IMR-90 (cell line): ENCODE data around the gene COL23A1. TPM values are rescaled to one million over a fixed set of nuclear protein-coding genes. Genes with fewer than 3 reads are reported as not detected.

Experiments
- ATAC-seq: fragments of 200-7000 bp; cut with Tn5 transposase; 2 replicates; pipeline ENCODE4 v1.9.1; 2020; ENCODE audit warnings: low read depth, mild to moderate bottlenecking, moderate library complexity
- BruUV-seq: library from RNA; stranded (reverse); fragments of 400-500 nt; replicated peaks from 2 replicates; lab custom pipeline; 2021; lab: Mats Ljungman, UMichigan
- CTCF ChIA-PET: fragments of 300-600 bp; formaldehyde crosslinking; extraction: SDS; loops from one replicate; lab custom pipeline; 2021; ENCODE audit warnings: antibody characterized with exemption; lab: Yijun Ruan, JAX
- POLR2A ChIA-PET: fragments of 300-600 bp; sonication (Branson Sonifier 250); formaldehyde crosslinking; loops from one replicate; lab custom pipeline; 2022; ENCODE audit warnings: antibody characterized with exemption; ENCODE audit not compliant: unreplicated experiment; lab: Charles Lee
- DNase-seq: peaks from one replicate; pipeline ENCODE4 v3.0.0; 2013
- H2AFZ ChIP-seq: replicated peaks from 2 replicates; pipeline ENCODE3; 2013; ENCODE audit warnings: low read length, mild to moderate bottlenecking; ENCODE audit not compliant: poor library complexity
- H2AK5ac ChIP-seq: 2 replicates; pipeline ENCODE4 v1.6.1; 2013; ENCODE audit warnings: low read depth, low read length, inconsistent platforms
- H2AK9ac ChIP-seq: replicated peaks from 2 replicates; pipeline ENCODE3; 2013; ENCODE audit warnings: mild to moderate bottlenecking, low read depth, low read length, moderate library complexity; ENCODE audit not compliant: poor library complexity
- H2BK120ac ChIP-seq: 2 replicates; pipeline ENCODE4 v1.6.1; 2013; ENCODE audit warnings: low read depth, low read length, inconsistent platforms
- H2BK15ac ChIP-seq: 3 replicates; pipeline ENCODE4 v1.6.1; 2013; ENCODE audit warnings: low read depth, low read length, inconsistent platforms
- H2BK20ac ChIP-seq: 2 replicates; pipeline ENCODE4 v1.6.1; 2013; ENCODE audit warnings: low read depth, mild to moderate bottlenecking, inconsistent platforms, low read length, moderate library complexity
- H2BK5ac ChIP-seq: 2 replicates; pipeline ENCODE4 v1.6.1; 2013; ENCODE audit warnings: mild to moderate bottlenecking, low read depth, low read length, inconsistent platforms; ENCODE audit not compliant: poor library complexity, severe bottlenecking
- H3K14ac ChIP-seq: replicated peaks from 2 replicates; pipeline ENCODE4 v1.6.1; 2013; ENCODE audit warnings: low read depth, low read length, inconsistent platforms
- H3K18ac ChIP-seq: 2 replicates; pipeline ENCODE4 v1.6.1; 2013; ENCODE audit warnings: low read depth, low read length, control low read depth
- H3K23ac ChIP-seq: 2 replicates; pipeline ENCODE4 v1.6.1; 2013; ENCODE audit warnings: low read depth, low read length, inconsistent platforms
- H3K27ac ChIP-seq: 2 replicates; pipeline ENCODE4 v1.5.1; 2013; ENCODE audit warnings: mild to moderate bottlenecking, control low read depth, low read length; ENCODE audit not compliant: insufficient read depth
- H3K27me3 ChIP-seq: 2 replicates; pipeline ENCODE4 v1.6.1; 2013; ENCODE audit warnings: low read length; ENCODE audit not compliant: control insufficient read depth, insufficient read depth
- H3K36me3 ChIP-seq: 2 replicates; pipeline ENCODE4 v1.6.1; 2013; ENCODE audit warnings: low read length, mixed read lengths; ENCODE audit not compliant: control insufficient read depth, insufficient read depth
- H3K4ac ChIP-seq: 2 replicates; pipeline ENCODE4 v1.6.1; 2013; ENCODE audit warnings: low read depth, low read length, inconsistent platforms
- H3K4me1 ChIP-seq: 2 replicates; pipeline ENCODE4 v1.6.1; 2013; ENCODE audit warnings: low read length, mixed read lengths; ENCODE audit not compliant: control insufficient read depth, insufficient read depth
- H3K4me2 ChIP-seq: 2 replicates; pipeline ENCODE4 v1.6.1; 2013; ENCODE audit warnings: low read depth, mild to moderate bottlenecking, control low read depth, low read length, moderate library complexity
- H3K4me3 ChIP-seq: 2 replicates; pipeline ENCODE4 v1.5.1; 2013; ENCODE audit warnings: low read depth, mild to moderate bottlenecking, control low read depth, low read length, moderate library complexity; ENCODE audit not compliant: insufficient read depth
- H3K56ac ChIP-seq: 2 replicates; pipeline ENCODE4 v1.6.1; 2013; ENCODE audit warnings: low read length, inconsistent platforms; ENCODE audit not compliant: insufficient read depth; ENCODE audit errors: extremely low read depth
- H3K79me1 ChIP-seq, 2 experiments: 2 replicates each; pipeline ENCODE4 v1.6.1; 2013; ENCODE audit warnings: low read length in 2 of 2, inconsistent platforms in 1 of 2, low read depth in 1 of 2
- H3K9ac ChIP-seq: 2 replicates; pipeline ENCODE4 v1.6.1; 2013; ENCODE audit warnings: low read depth, low read length, control low read depth
- H3K9me1 ChIP-seq: 2 replicates; pipeline ENCODE4 v1.6.1; 2013; ENCODE audit warnings: low read length, inconsistent platforms; ENCODE audit not compliant: insufficient read depth
- H3K9me3 ChIP-seq: 2 replicates; pipeline ENCODE4 v1.6.1; 2013; ENCODE audit warnings: low read length; ENCODE audit not compliant: control insufficient read depth, insufficient read depth
- H4K20me1 ChIP-seq: 2 replicates; pipeline ENCODE4 v1.6.1; 2013; ENCODE audit warnings: low read length, inconsistent platforms; ENCODE audit not compliant: insufficient read depth
- H4K5ac ChIP-seq: 2 replicates; pipeline ENCODE4 v1.6.1; 2013; ENCODE audit warnings: mild to moderate bottlenecking, low read depth, low read length, control low read depth
- H4K8ac ChIP-seq, 2 experiments: 2 replicates each; pipeline ENCODE4 v1.6.1; 2013; ENCODE audit warnings: low read depth in 2 of 2, low read length in 2 of 2, control low read depth in 1 of 2, inconsistent platforms in 1 of 2
- H4K91ac ChIP-seq: 2 replicates; pipeline ENCODE4 v1.6.1; 2013; ENCODE audit warnings: low read depth, low read length, inconsistent platforms; ENCODE audit not compliant: insufficient read depth
- CEBPB ChIP-seq: IDR thresholded peaks from 2 replicates; pipeline ENCODE4 v1.6.1; 2012; ENCODE audit warnings: low read depth, low read length, improper control_type of control experiment
- CHD1 ChIP-seq: IDR thresholded peaks from 2 replicates; pipeline ENCODE4 v1.6.1; 2012; ENCODE audit warnings: low read depth, low read length, improper control_type of control experiment
- FOS ChIP-seq: fragments of 150-350 bp; IDR thresholded peaks from 2 replicates; pipeline ENCODE4 v1.6.1; 2016; ENCODE audit warnings: low read depth, low read length
- MAFK ChIP-seq: IDR thresholded peaks from 2 replicates; pipeline ENCODE4 v1.6.1; 2012; ENCODE audit warnings: low read depth, low read length, improper control_type of control experiment
- NFE2L2 ChIP-seq: fragments of 150-350 bp; IDR thresholded peaks from 2 replicates; pipeline ENCODE4 v1.6.1; 2016; ENCODE audit warnings: low read depth, mild to moderate bottlenecking, low read length
- RAD21 ChIP-seq: IDR thresholded peaks from 2 replicates; pipeline ENCODE4 v1.6.1; 2012; ENCODE audit warnings: low read length, improper control_type of control experiment
- WGBS, 2 experiments: methylation state at CpG; one replicate each; pipeline versions ENCODE4 v1.1.5 to v1.1.7; 2013; ENCODE audit warnings: missing lambda C conversion rate in 2 of 2; ENCODE audit not compliant: insufficient read length in 1 of 2; ENCODE audit errors: extremely low coverage in 2 of 2; 5-methylcytosine and 5-hydroxymethylcytosine counted together
- dilution Hi-C: fragments of 300-500 bp; cut with HindIII; formaldehyde crosslinking; loops from one replicate; pipeline ENCODE4 v1.14.3; 2018; ENCODE audit warnings: low sequenced_read_pairs; ENCODE audit not compliant: unreplicated experiment
- in situ Hi-C: fragments of 300-500 bp; cut with MboI; formaldehyde crosslinking; loops from 3 replicates; pipeline ENCODE4 v1.14.3; 2019; ENCODE audit warnings: low sequenced_read_pairs, inconsistent platforms, mixed read lengths
- intact Hi-C: fragments of 100-400 bp; cut with micrococcal nuclease; formaldehyde crosslinking; loops from 2 replicates; pipeline ENCODE4 v1.10.0; 2022
- polyA plus RNA-seq, 3 experiments: library from polyadenylated mRNA; depleted of rRNA; stranded (reverse); fragments of >200 nt; gene quantifications; 2 replicates each; pipeline ENCODE4 v1.2.3, GENCODE V29; 2012; ENCODE audit warnings: low replicate concordance in 1 of 3
- total RNA-seq: library from RNA; depleted of rRNA; stranded (reverse); fragments of >200 nt; gene quantifications from 2 replicates; pipeline ENCODE4 v1.2.3, GENCODE V29; 2012
- TF ChIP-seq, protein P1 (sequence below): fragments of 150-350 bp; IDR thresholded peaks from 2 replicates; pipeline ENCODE4 v1.6.1; 2017; ENCODE audit warnings: mild to moderate bottlenecking, antibody characterized with exemption, low read length, low read depth

Gene COL23A1
- total and polyA plus RNA-seq, 2 of the 4 experiments (the other 2 are of a cell fraction), result not detected

DNA sequence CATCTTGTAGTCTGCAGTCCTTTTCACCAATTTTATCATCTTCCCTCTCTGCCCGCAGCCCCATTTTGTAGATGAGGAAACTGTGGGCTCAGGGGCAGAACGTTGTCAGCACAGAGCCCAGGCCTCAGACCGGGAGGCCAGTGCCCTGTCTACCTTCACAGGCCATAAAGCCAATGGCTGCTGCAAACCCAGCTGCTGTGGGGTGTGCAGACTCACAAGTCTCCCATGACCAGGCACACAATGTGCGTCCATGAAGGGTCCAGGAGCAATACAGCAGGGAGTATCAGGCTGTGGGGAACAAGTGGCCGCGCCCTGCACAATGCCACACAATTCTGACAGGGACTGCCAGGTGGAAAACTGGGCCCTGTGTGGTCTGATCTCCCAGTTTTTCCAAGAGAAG, 71.0 kb downstream of the COL23A1 start:
- no TSS peak for BruUV-seq
- WGBS, 2 experiments, result 70% methylated on average over 3 of the region's 6 CpGs; no CpG with 5 or more reads in 1 of the 2 experiments
- ChIA-PET CTCF (no interaction called here), POLR2A (no interaction called here)
- Histone ChIP-seq H3K4ac (no peak overlapping the region), H2BK20ac (no peak overlapping the region), H4K91ac (no peak overlapping the region), H3K27me3 (no peaks in the 10 kb centered on the region), H3K9me1 (no peaks in the 10 kb centered on the region), H3K79me1 (no peaks in the 10 kb centered on the region), H4K8ac (no peak overlapping the region), H3K9ac (no peak overlapping the region), H3K18ac (no peak overlapping the region), H3K56ac (no peak overlapping the region), H2BK15ac (no peak overlapping the region), H4K20me1 (no peaks in the 10 kb centered on the region), H3K4me1 (no peaks in the 10 kb centered on the region), H3K23ac (no peak overlapping the region), H2AK5ac (no peak overlapping the region), H2AFZ (no peak overlapping the region), H3K4me2 (no peak overlapping the region), H3K14ac (no peak overlapping the region), H2BK5ac (no peak overlapping the region), H3K4me3 (no peak overlapping the region), H2AK9ac (no peak overlapping the region), H4K5ac (no peak overlapping the region), H3K9me3 (peaks cover 33% of the 10 kb centered on the region), H3K27ac (no peak overlapping the region), H3K36me3 (no peaks in the 10 kb centered on the region), H2BK120ac (no peak overlapping the region)
- no peak for TF ChIP-seq RAD21
- no peak for TF ChIP-seq FOS
- no peak for TF ChIP-seq MAFK
- TF ChIP-seq, protein P1, sequence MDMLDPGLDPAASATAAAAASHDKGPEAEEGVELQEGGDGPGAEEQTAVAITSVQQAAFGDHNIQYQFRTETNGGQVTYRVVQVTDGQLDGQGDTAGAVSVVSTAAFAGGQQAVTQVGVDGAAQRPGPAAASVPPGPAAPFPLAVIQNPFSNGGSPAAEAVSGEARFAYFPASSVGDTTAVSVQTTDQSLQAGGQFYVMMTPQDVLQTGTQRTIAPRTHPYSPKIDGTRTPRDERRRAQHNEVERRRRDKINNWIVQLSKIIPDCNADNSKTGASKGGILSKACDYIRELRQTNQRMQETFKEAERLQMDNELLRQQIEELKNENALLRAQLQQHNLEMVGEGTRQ, result no peak
- TF ChIP-seq NFE2L2, result no peak
- TF ChIP-seq CHD1, result no peak
- TF ChIP-seq CEBPB, result no peak
- dilution Hi-C loops, result no loop called here
- ATAC-seq (no peak), DNase-seq (no peak)
- intact Hi-C loops, result no loop called here
- in situ Hi-C loops, result no loop called here
